Hepatocyte (in vitro differentiated cells): ENCODE results near the gene DNAH17. TPM values are rescaled to one million over a fixed set of nuclear protein-coding genes. Genes with fewer than 3 reads are reported as not detected.

Experiments used
- DNase-seq: peaks from one replicate; pipeline ENCODE4 v3.0.0-alpha.2; 2016; ENCODE audit warnings: low spot score
- H2AFZ ChIP-seq: fragments of 200-600 bp; sonication (generic); 2 replicates; pipeline ENCODE4 v1.6.0; 2016; ENCODE audit warnings: antibody characterized with exemption, mild to moderate bottlenecking
- H3K27ac ChIP-seq: fragments of 200-600 bp; sonication (generic); 2 replicates; pipeline ENCODE4 v1.5.1; 2016; ENCODE audit warnings: mild to moderate bottlenecking
- H3K27me3 ChIP-seq: fragments of 200-600 bp; sonication (generic); 2 replicates; pipeline ENCODE4 v1.6.1; 2016
- H3K36me3 ChIP-seq: fragments of 200-600 bp; sonication (generic); replicated peaks from 2 replicates; pipeline ENCODE4 v1.5.1; 2016; ENCODE audit warnings: low read depth; ENCODE audit not compliant: insufficient read depth
- H3K4me1 ChIP-seq: fragments of 200-600 bp; sonication (generic); 2 replicates; pipeline ENCODE4 v1.5.1; 2016; ENCODE audit warnings: mild to moderate bottlenecking, moderate library complexity; ENCODE audit not compliant: insufficient read depth
- H3K4me2 ChIP-seq: fragments of 200-600 bp; sonication (generic); 2 replicates; pipeline ENCODE4 v1.6.0; 2016
- H3K4me3 ChIP-seq: fragments of 200-600 bp; sonication (generic); 2 replicates; pipeline ENCODE4 v1.5.1; 2016; ENCODE audit warnings: mild to moderate bottlenecking
- H3K79me2 ChIP-seq: fragments of 200-600 bp; sonication (generic); 2 replicates; pipeline ENCODE4 v1.6.0; 2017; ENCODE audit warnings: mild to moderate bottlenecking
- H3K9me2 ChIP-seq: fragments of 200-600 bp; sonication (generic); replicated peaks from 2 replicates; pipeline ENCODE4 v1.6.0; 2017; ENCODE audit warnings: mild to moderate bottlenecking; ENCODE audit not compliant: insufficient read depth
- H3K9me3 ChIP-seq: fragments of 200-600 bp; sonication (generic); 2 replicates; pipeline ENCODE4 v1.5.1; 2016; ENCODE audit warnings: low read depth, mild to moderate bottlenecking
- H4K20me1 ChIP-seq: fragments of 200-600 bp; sonication (generic); 2 replicates; pipeline ENCODE4 v1.6.0; 2016; ENCODE audit warnings: mild to moderate bottlenecking; ENCODE audit not compliant: insufficient read depth, poor library complexity, severe bottlenecking
- CTCF ChIP-seq: fragments of 200-600 bp; sonication (generic); IDR thresholded peaks from 2 replicates; pipeline ENCODE4 v1.5.1; 2016; ENCODE audit warnings: antibody characterized with exemption, mild to moderate bottlenecking; ENCODE audit not compliant: poor library complexity
- EZH2 ChIP-seq: fragments of 200-600 bp; sonication (generic); IDR thresholded peaks from 2 replicates; pipeline ENCODE4 v1.6.1; 2016; ENCODE audit warnings: antibody characterized with exemption, mild to moderate bottlenecking, borderline replicate concordance
- EZH2phosphoT487 ChIP-seq: fragments of 200-600 bp; sonication (generic); IDR thresholded peaks from one replicate; pipeline ENCODE4 v1.6.1; 2018; ENCODE audit warnings: antibody characterized with exemption, mild to moderate bottlenecking, low read depth, moderate library complexity; ENCODE audit not compliant: unreplicated experiment, severe bottlenecking
- WGBS: methylation state at CpG from one replicate; pipeline ENCODE4 v1.1.6; 2016; ENCODE audit warnings: low lambda C conversion rate; ENCODE audit errors: missing lambda C conversion rate; 5-methylcytosine and 5-hydroxymethylcytosine counted together
- polyA plus RNA-seq: library from polyadenylated mRNA; unstranded; fragments of >200 nt; fragmentation: Nextera tagmentation; extraction: Ambion mirVana; gene quantifications from 2 replicates; pipeline ENCODE4 v1.2.1, GENCODE V29; 2016
- total RNA-seq: library from RNA; depleted of rRNA; stranded (reverse); fragments of >200 nt; gene quantifications from 2 replicates; pipeline ENCODE4 v1.2.3, GENCODE V29; 2014

The DNAH17 gene
- total and polyA plus RNA-seq, 2 experiments from 2014 or later = 0.20 to 1.5 TPM

- Histone ChIP-seq H3K4me2 (no peak overlapping the region), H3K27ac (no peak overlapping the region), H3K36me3 (no peaks in the 10 kb centered on the region), H2AFZ (no peak overlapping the region), H4K20me1 (no peaks in the 10 kb centered on the region), H3K79me2 (no peaks in the 10 kb centered on the region), H3K4me1 (peaks cover 5% of the 10 kb centered on the region), H3K9me2 (no peaks in the 10 kb centered on the region), H3K9me3 (no peaks in the 10 kb centered on the region), H3K27me3 (no peaks in the 10 kb centered on the region), H3K4me3 (no peak overlapping the region)
- DNase-seq = no peak
- TF ChIP-seq CTCF (no peak), EZH2 (no peak), EZH2phosphoT487 (no peak)
- WGBS = 84% methylated on average over 20 of the region's 20 CpGs
Measured at GRCh38 chr17:78433013-78433727, 144.0 kb downstream of the DNAH17 start.

GRCh38 chr17:78432226-78433012 is 144.8 kb downstream of the DNAH17 start:
- Histone ChIP-seq H3K36me3 (no peaks in the 10 kb centered on the region), H3K27ac (no peak overlapping the region), H3K9me3 (no peaks in the 10 kb centered on the region), H3K4me2 (no peak overlapping the region), H3K27me3 (no peaks in the 10 kb centered on the region), H3K9me2 (no peaks in the 10 kb centered on the region), H3K79me2 (no peaks in the 10 kb centered on the region), H4K20me1 (no peaks in the 10 kb centered on the region), H2AFZ (no peak overlapping the region), H3K4me1 (peaks cover 5% of the 10 kb centered on the region), H3K4me3 (no peak overlapping the region)
- TF ChIP-seq EZH2phosphoT487 (no peak), CTCF (no peak), EZH2 (no peak)
- WGBS = 87% methylated on average over 19 of the region's 21 CpGs
- no peak for DNase-seq

GRCh38 chr17:78431692-78431958 is 145.6 kb downstream of the DNAH17 start:
- Histone ChIP-seq H3K4me2 (no peak overlapping the region), H3K4me1 (peaks cover 5% of the 10 kb centered on the region)

More at GRCh38 chr17:78431692-78431958, 145.6 kb downstream of the DNAH17 start:
- no peaks in the 10 kb centered on the region for H3K36me3 ChIP-seq
- DNase-seq = no peak
- H2AFZ ChIP-seq = no peak overlapping the region
- H3K9me2 ChIP-seq = no peaks in the 10 kb centered on the region
- H3K9me3 ChIP-seq = no peaks in the 10 kb centered on the region
- H3K27ac ChIP-seq = no peak overlapping the region
- no peak overlapping the region for H3K4me3 ChIP-seq
- TF ChIP-seq CTCF = no peak
- TF ChIP-seq EZH2 = no peak
- no peak for TF ChIP-seq EZH2phosphoT487
- H4K20me1 ChIP-seq = no peaks in the 10 kb centered on the region
- no peaks in the 10 kb centered on the region for H3K79me2 ChIP-seq
- WGBS = 92% methylated on average over 11 of the region's 11 CpGs
- no peaks in the 10 kb centered on the region for H3K27me3 ChIP-seq
